ENCODE results near the gene GALNS.

Gene GALNS

DNA sequence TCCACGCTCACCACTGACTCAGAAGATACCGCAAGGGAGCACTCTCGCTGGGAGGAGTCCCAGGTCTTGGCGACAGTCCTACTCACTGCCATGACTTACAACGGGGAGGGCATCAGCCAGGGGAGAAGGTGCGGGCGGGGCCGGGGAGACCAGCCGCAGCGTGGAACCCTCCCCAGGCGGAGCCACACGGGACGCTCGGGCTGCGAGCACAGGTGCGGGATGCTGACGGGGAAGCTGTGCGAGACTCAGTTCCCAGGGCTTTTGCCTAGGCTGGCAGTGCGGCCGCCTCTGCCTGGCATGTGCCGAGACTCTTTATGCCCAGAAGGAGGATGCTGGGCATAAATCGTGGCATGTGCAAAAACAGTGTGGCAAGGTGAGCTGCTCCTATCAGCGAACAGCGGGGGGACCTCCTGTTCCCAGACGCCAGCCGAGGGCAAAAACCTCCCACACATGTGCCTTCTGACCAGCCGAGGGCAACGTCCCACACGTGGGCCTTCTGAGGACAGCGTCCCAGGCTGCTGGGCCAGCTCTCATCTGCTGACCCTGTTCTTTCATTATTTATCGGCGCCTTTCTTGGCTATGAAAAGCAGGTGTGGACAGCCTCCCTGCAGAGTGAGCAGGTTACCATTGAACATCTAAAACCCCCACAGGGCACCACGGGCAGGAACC, 6.1 kb downstream of the GALNS start:
- H3K9me3 ChIP-seq (ENCODE audit: low read length) = no peaks in the 10 kb centered on the region
- TF ChIP-seq, protein P1, sequence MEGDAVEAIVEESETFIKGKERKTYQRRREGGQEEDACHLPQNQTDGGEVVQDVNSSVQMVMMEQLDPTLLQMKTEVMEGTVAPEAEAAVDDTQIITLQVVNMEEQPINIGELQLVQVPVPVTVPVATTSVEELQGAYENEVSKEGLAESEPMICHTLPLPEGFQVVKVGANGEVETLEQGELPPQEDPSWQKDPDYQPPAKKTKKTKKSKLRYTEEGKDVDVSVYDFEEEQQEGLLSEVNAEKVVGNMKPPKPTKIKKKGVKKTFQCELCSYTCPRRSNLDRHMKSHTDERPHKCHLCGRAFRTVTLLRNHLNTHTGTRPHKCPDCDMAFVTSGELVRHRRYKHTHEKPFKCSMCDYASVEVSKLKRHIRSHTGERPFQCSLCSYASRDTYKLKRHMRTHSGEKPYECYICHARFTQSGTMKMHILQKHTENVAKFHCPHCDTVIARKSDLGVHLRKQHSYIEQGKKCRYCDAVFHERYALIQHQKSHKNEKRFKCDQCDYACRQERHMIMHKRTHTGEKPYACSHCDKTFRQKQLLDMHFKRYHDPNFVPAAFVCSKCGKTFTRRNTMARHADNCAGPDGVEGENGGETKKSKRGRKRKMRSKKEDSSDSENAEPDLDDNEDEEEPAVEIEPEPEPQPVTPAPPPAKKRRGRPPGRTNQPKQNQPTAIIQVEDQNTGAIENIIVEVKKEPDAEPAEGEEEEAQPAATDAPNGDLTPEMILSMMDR (IDR thresholded peaks at IDR 0.05; ENCODE audit: low read length) = no peak
- no peak overlapping the region for H3K27ac ChIP-seq (ENCODE audit: low read depth, low read length, poor library complexity, severe bottlenecking)
- H4K20me1 ChIP-seq (ENCODE audit: insufficient read depth, low read length) = no peaks in the 10 kb centered on the region
- no peak overlapping the region for H3K4me2 ChIP-seq (ENCODE audit: low read length)
- no peak overlapping the region for H3K4me3 ChIP-seq (ENCODE audit: low read depth, low read length, poor library complexity, severe bottlenecking)
- no peaks in the 10 kb centered on the region for H3F3A ChIP-seq (ENCODE audit: insufficient read depth, low read length)
- H3K9ac ChIP-seq (ENCODE audit: low read length) = no peak overlapping the region
- H3K79me2 ChIP-seq (ENCODE audit: insufficient read depth, low read length) = no peaks in the 10 kb centered on the region
- H3K27me3 ChIP-seq (ENCODE audit: insufficient read depth, low read length) = no peaks in the 10 kb centered on the region
- H3K36me3 ChIP-seq (ENCODE audit: insufficient read depth, low read length) = no peaks in the 10 kb centered on the region; the same call in 1 of the 2 replicates
- H3K4me1 ChIP-seq (ENCODE audit: insufficient read depth, low read length, severe bottlenecking) = peaks cover 2% of the 10 kb centered on the region
- no peaks in the 10 kb centered on the region for H3K9me2 ChIP-seq (ENCODE audit: low read depth, low read length)
- H2AFZ ChIP-seq (ENCODE audit: low read length) = no peak overlapping the region

DNA sequence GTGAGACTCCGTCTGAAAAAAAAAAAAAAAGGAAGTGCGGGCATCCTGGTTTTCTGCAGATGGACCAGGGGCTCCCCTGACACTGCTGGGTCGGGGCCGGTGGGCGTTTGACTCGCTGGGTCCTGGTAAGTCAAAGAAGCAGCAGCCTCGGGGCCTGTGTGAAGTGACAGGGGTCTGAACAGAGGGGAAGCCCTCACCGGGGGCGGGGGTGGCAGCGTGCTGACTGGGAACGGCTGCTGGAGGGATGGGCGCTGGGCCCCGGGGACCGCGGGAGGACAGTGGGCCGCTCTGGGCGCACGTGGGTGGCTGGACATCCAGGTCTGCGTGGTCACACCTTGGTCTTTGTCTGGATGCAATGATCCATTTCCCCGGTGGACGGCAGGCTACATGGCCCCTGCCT, 8.2 kb downstream of the GALNS start:
- Histone ChIP-seq H3K9ac (ENCODE audit: low read length) (no peak overlapping the region), H4K20me1 (ENCODE audit: insufficient read depth, low read length) (no peaks in the 10 kb centered on the region), H3K4me3 (ENCODE audit: low read depth, low read length, poor library complexity, severe bottlenecking) (no peak overlapping the region), H2AFZ (ENCODE audit: low read length) (no peak overlapping the region), H3K4me2 (ENCODE audit: low read length) (no peak overlapping the region), H3K4me1 (ENCODE audit: insufficient read depth, low read length, severe bottlenecking) (no peaks in the 10 kb centered on the region), H3K36me3 (ENCODE audit: insufficient read depth, low read length) (no peaks in the 10 kb centered on the region; the same call in 1 of the 2 replicates), H3K27ac (ENCODE audit: low read depth, low read length, poor library complexity, severe bottlenecking) (no peak overlapping the region), H3K79me2 (ENCODE audit: insufficient read depth, low read length) (no peaks in the 10 kb centered on the region), H3F3A (ENCODE audit: insufficient read depth, low read length) (no peaks in the 10 kb centered on the region), H3K9me2 (ENCODE audit: low read depth, low read length) (no peaks in the 10 kb centered on the region), H3K27me3 (ENCODE audit: insufficient read depth, low read length) (no peaks in the 10 kb centered on the region), H3K9me3 (ENCODE audit: low read length) (no peaks in the 10 kb centered on the region)
- TF ChIP-seq, protein P1 (IDR thresholded peaks at IDR 0.05; ENCODE audit: low read length) = no peak
- TF ChIP-seq EZH2 (IDR thresholded peaks at IDR 0.05; ENCODE audit: borderline replicate concordance, low read length) = no peak

DNA sequence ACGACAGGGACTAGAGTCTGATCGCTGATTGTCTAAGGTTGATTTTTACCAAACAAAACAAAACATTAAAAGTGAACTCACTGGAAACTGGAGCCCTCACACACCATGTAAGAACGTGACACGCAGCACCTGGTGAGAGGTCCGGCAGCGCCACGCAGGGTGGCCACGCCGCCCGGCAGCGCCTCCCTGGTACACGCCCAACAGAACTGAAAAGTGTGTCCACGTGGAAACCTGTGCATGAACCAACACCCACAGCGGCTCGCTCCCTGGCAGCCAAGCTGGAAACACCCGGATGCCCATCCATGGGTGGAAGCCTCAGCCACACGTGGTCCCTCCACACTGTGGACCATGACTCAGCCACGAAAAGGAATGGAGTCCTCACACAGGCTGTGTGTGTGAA, 9.1 kb downstream of the GALNS start:
- H3K27ac ChIP-seq (ENCODE audit: low read depth, low read length, poor library complexity, severe bottlenecking) = no peak overlapping the region
- no peaks in the 10 kb centered on the region for H3K9me3 ChIP-seq (ENCODE audit: low read length)
- H3K4me3 ChIP-seq (ENCODE audit: low read depth, low read length, poor library complexity, severe bottlenecking) = no peak overlapping the region
- no peak for TF ChIP-seq EZH2 (IDR thresholded peaks at IDR 0.05; ENCODE audit: borderline replicate concordance, low read length)
- TF ChIP-seq, protein P1 (IDR thresholded peaks at IDR 0.05; ENCODE audit: low read length) = no peak
- no peak overlapping the region for H3K9ac ChIP-seq (ENCODE audit: low read length)
- no peaks in the 10 kb centered on the region for H3F3A ChIP-seq (ENCODE audit: insufficient read depth, low read length)
- H3K79me2 ChIP-seq (ENCODE audit: insufficient read depth, low read length) = no peaks in the 10 kb centered on the region
- H2AFZ ChIP-seq (ENCODE audit: low read length) = no peak overlapping the region
- H3K9me2 ChIP-seq (ENCODE audit: low read depth, low read length) = no peaks in the 10 kb centered on the region
- H4K20me1 ChIP-seq (ENCODE audit: insufficient read depth, low read length) = no peaks in the 10 kb centered on the region
- no peaks in the 10 kb centered on the region for H3K4me1 ChIP-seq (ENCODE audit: insufficient read depth, low read length, severe bottlenecking)
- no peaks in the 10 kb centered on the region; the same call in 1 of the 2 replicates for H3K36me3 ChIP-seq (ENCODE audit: insufficient read depth, low read length)
- no peak overlapping the region for H3K4me2 ChIP-seq (ENCODE audit: low read length)
- no peaks in the 10 kb centered on the region for H3K27me3 ChIP-seq (ENCODE audit: insufficient read depth, low read length)

Measured in OCI-LY1 (cell line).